Stimulated activated CD8-positive, alpha-beta memory T cell treated with anti-CD3 and anti-CD28 coated beads, Interleukin-12 subunit alpha, Interleukin-12 subunit beta, amount 100 ng/mL, for 24 hours (primary cell): ENCODE data around the gene ROR1.

Experiments
- DNase-seq: peaks from one replicate; pipeline ENCODE4 v3.0.0-alpha.2; 2020; ENCODE audit errors: extremely low read depth

ROR1 gene

DNA sequence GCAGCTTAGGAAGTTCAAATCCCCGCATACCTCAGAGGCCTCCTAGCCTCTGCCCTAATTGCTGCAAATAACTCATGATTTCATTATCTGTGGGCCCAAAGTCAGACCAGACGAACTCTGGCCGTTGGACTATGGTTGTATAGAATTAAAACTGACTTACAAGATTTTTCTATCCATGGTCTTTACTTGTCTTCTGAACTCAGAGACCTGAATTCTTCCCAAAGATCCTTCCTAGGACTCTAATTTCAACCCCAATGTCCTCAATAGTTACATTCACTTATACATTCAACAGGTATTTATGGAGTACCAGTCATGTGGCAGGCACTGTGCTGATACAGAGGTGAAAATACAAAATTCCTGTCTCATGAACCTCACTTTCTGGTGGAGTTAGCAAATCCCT lies 247.2 kb downstream of the ROR1 start:
- DNase-seq, result no peak

- DNase-seq, result no peak
These were observed 251.2 kb downstream of the ROR1 start for GRCh38 chr1:64025051-64025450.

DNA sequence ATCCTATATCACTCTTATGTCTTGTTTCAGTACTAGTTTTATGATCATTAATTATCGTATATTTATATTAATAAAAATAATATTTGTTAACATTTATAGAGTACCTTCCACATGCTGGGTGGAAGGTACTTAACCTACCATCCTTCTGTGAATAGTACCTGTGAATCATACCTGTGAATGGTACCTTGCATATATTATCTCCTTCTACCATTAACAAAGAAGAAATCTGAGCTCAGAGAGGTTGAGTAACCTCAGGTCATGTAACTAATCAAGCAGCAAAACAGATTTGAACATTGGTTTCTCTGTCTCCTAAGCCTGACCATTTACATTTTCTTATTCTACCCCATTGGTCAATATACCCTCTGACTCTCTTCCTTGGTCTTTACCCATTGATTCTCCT lies 255.2 kb downstream of the ROR1 start:
- DNase-seq, result no peak

GRCh38 chr1:64030411-64030810 lies 256.6 kb downstream of the ROR1 start:
- DNase-seq, result no peak

- no peak for DNase-seq
These were observed 257.4 kb downstream of the ROR1 start for GRCh38 chr1:64031236-64031635.

DNA sequence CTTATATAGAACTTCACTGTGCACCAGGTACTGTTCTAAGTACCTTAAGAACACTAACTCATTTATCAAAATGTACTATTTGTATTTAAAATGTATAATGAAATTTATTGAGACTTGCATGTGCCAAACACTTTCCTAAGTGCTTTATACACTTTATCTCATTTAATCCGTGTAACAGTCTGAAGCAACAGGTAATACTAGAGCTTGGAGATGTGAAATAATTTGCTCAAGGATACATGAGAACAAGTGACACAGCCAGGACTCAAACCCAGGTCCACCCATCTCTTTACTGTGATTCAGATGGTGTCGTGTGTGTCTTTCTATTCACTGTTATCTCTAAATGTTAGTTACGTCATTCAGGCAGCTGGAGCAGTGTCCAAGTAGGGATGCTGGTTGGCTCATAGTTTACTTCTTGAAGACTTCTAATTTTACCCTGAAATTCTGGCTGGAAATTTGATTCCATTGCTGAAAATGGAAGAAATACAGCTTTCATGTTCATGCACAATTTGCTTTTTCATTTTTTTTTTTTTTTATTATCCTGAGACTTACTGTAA lies 259.9 kb downstream of the ROR1 start:
- no peak for DNase-seq

- no peak for DNase-seq
These were observed 262.7 kb downstream of the ROR1 start for GRCh38 chr1:64036549-64036948.

GRCh38 chr1:64038119-64038518 lies 264.3 kb downstream of the ROR1 start:
- no peak for DNase-seq

GRCh38 chr1:64038965-64039364 lies 265.1 kb downstream of the ROR1 start:
- no peak for DNase-seq

GRCh38 chr1:64039390-64039926 lies 265.6 kb downstream of the ROR1 start:
- DNase-seq, result no peak

GRCh38 chr1:64041371-64042131 lies 267.7 kb downstream of the ROR1 start:
- no peak for DNase-seq

GRCh38 chr1:64042331-64043100 lies 268.7 kb downstream of the ROR1 start:
- DNase-seq, result no peak

DNA sequence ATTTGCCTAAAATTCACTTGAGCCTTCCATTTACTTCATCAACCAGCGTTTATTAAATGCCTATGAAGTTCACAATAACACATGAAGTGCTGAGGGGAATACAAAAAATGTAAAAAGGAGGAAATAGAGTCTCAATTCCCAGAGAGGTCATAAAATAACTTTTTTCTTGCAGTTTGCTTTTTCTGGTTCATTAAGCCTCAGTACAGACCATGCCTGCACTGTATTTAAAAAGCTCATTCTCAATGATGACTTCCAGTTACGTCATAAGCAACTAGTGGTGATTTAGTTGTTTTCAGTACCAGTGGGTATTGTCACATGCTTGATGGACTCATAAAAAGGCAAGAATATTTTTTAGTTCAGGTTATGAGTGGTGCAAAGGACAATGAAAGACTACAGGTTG lies 269.5 kb downstream of the ROR1 start:
- DNase-seq, result no peak

GRCh38 chr1:64043976-64044375 lies 270.2 kb downstream of the ROR1 start:
- DNase-seq, result no peak

DNA sequence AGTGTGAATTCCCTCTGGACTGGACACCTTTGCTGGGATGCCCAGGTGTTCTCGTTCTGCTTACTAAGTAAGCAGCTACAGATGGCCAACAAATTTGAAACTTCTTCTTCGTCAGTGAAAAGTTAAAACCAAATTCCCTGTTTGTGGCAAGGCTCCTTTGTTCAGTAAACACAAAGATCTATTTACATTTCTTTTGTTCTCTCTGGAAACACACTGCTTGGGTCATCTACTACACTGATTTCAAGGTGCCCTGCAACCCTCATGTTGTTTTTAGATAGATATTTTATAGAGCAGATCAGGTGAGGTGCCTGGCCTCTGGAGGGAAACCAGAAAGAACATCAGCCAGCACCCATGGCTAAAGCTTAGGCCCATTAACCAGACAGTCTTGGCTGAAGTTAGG lies 272.4 kb downstream of the ROR1 start:
- DNase-seq, result no peak

GRCh38 chr1:64046891-64047290 lies 273.1 kb downstream of the ROR1 start:
- DNase-seq, result no peak

DNA sequence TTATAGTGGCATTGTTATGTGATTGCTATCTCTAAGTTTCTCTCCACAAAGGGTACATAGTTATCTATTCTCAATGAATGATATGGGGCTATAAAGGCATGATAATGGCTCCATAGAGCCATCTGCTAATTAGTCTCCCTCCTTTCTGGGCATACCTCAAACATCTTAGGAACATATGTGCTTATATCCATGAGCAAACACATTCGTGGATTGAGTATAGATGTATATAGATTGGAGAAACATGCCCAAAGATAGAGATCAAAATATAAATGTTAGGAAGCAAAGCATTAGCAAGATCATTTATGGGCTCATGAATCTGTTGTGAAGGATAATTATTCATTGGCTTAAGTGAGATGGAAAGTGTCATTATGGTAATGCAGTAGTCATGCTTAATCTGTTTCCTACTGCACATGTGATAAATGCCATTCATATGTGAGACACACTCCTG lies 273.8 kb downstream of the ROR1 start:
- no peak for DNase-seq

- no peak for DNase-seq
These were observed 276.2 kb downstream of the ROR1 start for GRCh38 chr1:64049900-64050540.

- no peak for DNase-seq
These were observed 276.8 kb downstream of the ROR1 start for GRCh38 chr1:64050601-64051000.

- no peak for DNase-seq
These were observed 278.0 kb downstream of the ROR1 start for GRCh38 chr1:64051796-64052195.

DNA sequence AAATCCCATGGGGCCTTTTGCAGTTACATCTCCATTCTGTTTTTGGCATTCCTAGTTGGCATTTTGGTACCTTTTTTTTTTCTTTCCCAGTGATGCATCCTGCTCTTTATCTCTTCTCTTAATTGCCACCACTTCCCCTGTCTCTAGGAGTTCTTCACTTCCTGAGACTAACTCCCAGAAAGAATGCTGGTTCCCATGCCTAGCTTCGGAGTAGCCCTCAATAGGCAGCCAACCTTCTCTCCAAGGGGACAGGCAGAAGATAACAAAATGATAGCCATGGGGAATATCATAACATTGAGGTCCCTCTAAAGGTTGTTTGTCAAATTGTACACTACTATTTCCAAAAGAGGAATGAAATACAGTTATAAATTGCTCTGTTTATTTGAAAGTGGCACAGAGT lies 279.0 kb downstream of the ROR1 start:
- DNase-seq, result no peak

DNA sequence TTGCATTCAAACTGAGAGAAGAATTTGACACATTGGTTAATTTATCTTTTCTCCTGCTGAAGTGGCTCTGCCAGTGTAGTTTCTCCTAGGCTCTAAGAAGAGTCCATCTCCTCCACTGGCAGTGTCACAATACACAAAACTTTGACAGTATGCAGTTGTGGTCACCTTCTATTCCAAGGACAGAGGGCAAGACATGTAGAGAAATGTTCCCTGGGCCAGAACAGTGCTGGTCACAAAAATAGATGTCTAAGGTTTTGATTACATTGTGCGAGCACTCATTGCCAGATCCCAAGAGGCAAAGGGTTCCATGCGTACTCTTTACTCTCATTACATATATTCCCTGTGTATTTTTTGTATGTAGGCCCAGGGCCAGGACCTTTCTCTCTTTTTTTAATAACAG lies 281.5 kb downstream of the ROR1 start:
- DNase-seq, result no peak
